Femur (tissue), 1 donor: ENCODE measurements around the gene CADM1.
"Not testable (repeated sequence)": the region's sequence is repeated elsewhere in the genome, so short reads cannot be mapped to it uniquely, and the experiment has no call there.

Source experiments
- DNase-seq: peaks from one replicate; pipeline ENCODE4 v3.0.0-alpha.2; 2017

The CADM1 gene

DNA sequence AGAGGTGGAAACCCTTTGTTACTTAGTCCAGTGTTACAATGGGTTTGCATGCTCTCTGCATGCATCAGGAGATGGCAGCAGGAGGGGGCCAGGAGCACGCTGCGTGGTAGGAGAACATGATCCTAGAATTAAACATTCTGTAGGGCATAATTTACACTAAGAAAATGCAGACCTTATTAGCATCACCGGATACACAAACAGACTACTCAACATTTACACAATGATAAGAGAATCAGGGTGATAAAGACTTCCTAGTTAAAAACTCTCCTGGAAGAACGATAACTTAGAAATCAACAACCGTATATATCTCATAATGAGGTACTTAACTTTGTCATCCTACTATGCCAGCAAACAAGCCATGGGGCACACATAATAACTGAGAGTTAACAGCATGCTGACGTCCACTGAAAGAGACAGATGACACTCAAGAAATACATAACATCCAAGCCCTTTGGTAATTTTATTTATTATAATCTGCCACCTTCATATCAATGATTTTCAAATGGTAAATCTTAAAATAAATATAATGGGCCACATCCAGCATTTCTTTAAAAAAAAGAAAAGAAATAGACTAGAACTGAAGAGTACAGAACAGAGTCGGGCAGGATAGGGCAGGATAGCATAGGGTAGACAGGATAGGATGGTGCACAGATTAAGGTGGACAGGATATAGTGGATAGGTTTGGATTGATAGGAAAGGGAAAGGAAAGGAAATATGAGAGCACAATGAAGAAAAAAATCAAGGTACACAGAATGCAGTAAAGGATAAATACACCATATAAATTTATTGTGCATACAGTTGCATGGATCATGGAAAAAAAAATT, 27.5 kb downstream of the CADM1 start:
- no peak for DNase-seq

DNA sequence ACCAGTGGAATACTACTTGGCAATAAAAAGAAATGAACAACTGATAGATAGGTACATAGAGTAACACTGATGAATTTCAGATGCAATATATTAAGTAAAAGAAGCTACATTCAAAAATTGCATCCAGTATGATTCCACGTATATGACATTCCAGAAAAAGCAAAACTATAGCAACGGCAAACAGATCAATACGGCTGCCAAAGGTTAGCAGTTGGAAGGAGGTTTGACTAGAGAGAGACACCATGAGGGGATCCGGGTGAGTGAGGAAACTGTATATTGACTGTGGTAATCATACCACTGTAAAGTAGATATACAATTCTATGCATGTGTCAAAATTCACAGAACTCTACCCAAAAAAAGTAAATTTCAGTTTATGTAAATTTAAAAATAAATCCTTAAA, 28.7 kb downstream of the CADM1 start:
- no peak for DNase-seq

GRCh38 chr11:115474306-115474705, 29.9 kb downstream of the CADM1 start:
- DNase-seq: not testable (repeated sequence)

DNA sequence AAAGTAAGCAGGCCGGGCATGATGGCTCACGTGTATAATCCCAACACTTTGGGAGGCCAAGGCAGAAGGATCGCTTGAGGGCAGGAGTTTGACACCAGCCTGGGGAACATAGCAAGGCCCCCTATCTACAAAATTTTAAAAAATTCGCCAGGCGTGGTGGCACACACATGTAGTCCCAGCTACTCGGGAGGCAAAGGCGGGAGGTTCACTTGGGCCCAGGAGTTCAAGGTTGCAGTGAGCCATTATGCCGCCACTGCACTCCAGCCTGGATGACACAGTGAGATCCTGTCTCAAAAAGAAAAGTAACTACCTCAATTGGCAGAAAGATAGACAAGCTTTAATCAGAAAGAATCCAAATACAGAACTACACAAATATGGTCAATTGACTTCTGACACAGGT, 31.0 kb downstream of the CADM1 start:
- no peak for DNase-seq

GRCh38 chr11:115471367-115471766, 32.8 kb downstream of the CADM1 start:
- DNase-seq: no peak

DNA sequence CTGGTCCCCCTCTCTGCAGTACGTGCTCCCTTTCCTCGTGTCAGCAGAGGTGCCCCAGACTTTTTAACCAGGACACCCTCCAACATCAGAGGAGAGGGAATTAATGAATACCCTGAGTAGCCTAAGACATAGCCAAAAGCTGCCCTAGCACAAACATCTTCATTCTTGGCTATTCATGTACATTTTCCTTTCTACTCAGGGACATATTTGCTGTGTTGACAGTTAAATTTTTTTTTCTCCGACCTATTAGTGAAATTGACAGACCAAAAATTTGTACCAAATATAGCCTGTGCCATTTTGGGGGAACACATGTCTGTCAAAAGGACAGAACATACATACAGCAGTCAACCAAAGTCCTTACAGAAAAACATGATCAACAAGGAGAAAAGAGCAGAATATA, 33.3 kb downstream of the CADM1 start:
- no peak for DNase-seq

DNA sequence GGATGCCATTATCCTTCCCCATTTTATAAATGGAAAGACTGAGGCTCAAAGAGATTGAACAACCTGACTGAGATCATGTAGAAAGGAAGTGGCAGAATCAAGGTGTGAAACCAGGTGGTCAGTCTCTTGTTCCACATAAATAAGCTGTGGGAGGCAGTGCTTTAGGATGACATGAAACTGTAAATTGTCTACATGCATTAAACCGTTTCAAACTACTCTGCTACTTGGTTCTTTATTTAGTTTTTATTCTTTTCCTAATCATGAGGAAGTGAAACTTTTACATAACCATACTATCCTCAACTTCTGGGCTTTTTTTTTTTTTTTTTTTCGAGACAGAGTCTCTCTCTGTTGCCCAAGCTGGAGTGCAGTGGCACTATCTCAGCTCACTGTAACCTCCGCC, 34.9 kb downstream of the CADM1 start:
- DNase-seq: no peak

- DNase-seq: no peak
Measured at GRCh38 chr11:115466122-115466521, 38.1 kb downstream of the CADM1 start.

DNA sequence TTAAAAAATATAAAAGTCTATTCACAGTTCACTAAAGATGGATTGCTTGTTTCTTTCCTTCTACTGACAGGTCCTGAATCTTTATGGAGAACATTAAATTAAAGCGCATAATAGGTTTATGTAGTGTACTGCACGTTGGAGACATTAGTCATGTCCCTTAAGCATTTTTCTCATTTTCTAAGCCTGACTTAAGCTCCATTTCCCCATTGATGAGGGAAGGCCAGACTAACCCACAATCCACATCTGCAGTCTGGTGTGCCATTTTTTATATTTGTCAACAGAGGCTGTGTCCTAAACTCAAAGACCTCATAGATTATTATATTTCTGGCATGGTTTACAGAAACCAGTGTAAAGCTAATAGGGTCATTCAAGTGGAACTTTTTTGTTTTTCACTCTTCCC, 39.9 kb downstream of the CADM1 start:
- no peak for DNase-seq

DNA sequence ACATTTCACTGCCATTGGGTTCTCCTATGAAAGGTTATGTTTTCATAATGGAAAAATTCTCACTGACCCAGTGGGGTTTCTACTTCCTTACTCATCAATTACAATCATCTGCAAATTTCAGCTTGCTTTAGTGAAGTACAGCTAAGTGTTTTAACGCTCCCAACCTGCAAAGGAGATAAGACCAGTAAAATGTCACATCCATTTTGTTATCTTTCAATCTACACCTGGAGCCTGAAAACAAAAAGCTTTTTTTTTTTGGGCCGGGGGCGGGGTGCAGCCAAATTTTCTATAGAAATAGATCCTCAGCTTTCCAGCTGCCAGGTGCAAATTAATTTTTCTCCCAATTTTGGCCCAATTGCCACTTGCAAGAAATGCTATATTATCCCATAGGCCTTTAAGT, 40.6 kb downstream of the CADM1 start:
- DNase-seq: no peak

DNA sequence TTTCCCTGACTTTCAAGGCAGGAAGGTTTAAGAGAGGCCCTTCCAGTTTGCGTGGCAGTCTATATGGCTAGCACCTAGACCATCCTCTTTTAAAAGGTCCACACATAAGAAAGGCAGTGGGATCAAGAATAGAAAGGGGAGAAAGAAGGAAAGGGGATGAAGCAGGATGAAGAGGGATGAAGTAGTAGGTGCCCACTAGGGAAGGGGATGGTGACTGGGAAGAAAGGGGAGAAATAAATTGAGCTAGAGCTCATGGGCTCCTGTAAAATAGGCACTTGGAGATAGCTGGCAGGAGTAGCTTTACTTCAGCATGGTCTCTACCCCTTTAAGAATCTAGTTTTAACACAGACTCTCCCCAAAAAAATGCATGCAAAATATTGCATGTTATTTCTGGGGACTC, 41.5 kb downstream of the CADM1 start:
- DNase-seq: no peak

- no peak for DNase-seq
Measured at GRCh38 chr11:115462004-115462541, 42.1 kb downstream of the CADM1 start.

GRCh38 chr11:115460512-115460911, 43.7 kb downstream of the CADM1 start:
- no peak for DNase-seq

DNA sequence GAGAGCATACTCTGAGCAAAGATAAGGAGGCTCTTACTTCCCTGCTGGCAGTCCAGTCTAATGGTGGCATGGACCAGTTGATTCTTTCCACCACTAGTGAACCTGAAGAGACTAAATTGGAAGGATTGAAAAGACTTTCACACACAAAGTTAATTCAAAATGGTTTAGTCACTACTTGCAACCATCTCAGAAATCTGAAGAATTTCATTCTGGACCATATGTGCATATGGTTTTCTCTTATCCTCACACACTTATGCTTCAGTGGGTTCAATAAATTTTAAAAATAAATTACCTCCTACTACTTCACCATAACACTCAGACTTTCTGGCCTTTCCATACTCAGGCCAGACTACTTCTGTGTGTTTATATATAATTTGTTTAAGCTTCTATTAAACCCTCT, 44.7 kb downstream of the CADM1 start:
- no peak for DNase-seq

DNA sequence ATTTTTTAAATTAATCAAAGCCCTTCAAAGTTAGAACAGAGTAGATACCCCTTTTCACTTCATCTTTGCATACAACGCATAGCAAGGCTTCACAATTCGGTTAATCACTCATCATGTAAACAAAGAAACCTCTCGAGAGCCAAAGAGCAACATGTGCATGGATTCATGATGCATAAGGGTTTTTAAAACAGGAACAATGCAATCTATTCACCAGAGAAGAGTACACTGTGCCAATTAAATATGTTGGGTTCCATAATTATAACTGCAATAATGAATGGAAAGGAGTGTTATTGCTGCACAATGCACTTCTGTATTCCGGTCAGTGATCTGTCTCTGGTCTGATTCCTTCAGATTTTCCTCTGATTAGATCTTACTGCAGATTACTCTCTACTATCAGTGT, 45.3 kb downstream of the CADM1 start:
- DNase-seq: no peak

- DNase-seq: no peak
Measured at GRCh38 chr11:115456019-115456418, 48.2 kb downstream of the CADM1 start.

- DNase-seq: no peak
Measured at GRCh38 chr11:115455613-115456012, 48.6 kb downstream of the CADM1 start.

- DNase-seq: no peak
Measured at GRCh38 chr11:115454525-115454924, 49.7 kb downstream of the CADM1 start.

GRCh38 chr11:115453693-115454490, 50.3 kb downstream of the CADM1 start:
- no peak for DNase-seq

GRCh38 chr11:115452241-115452640, 52.0 kb downstream of the CADM1 start:
- DNase-seq: no peak

DNA sequence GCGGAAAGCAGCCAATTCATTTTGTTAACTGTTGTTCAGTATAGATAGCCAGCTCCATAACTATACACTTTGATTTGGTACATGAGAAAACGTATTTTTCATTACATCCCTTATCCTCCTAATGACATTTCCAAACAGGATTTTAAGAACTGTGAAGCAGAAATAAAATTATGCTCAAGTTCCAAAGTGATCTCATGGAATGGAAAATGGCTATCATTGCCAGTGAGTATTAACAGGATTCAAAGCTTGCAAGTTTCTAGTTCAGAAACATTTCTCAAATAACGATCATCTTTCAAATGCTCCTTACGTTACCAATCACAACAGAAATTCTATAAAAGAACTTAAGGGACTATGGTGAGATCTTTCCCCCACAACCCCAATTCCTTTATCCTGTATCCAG, 53.7 kb downstream of the CADM1 start:
- no peak for DNase-seq

- no peak for DNase-seq
Measured at GRCh38 chr11:115447273-115447864, 56.8 kb downstream of the CADM1 start.

DNA sequence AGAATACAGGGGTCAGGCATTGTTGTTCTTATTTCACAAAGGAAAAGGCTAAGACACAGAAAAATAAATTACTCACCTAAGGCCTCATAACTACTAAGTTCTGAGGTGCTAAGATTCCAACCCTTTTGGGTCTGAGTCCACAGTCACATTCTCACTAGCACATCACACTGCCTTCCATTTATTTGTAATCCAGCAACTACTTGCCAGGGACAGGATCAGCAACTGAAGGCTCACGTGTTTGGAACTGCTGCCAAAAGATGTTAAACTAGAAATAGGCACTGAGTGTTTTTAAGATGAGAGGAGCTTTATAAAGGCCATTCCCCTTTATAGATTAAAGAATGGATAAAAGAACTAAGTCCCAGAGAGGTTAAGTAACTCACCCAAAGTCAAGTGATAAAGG, 58.0 kb downstream of the CADM1 start:
- no peak for DNase-seq

DNA sequence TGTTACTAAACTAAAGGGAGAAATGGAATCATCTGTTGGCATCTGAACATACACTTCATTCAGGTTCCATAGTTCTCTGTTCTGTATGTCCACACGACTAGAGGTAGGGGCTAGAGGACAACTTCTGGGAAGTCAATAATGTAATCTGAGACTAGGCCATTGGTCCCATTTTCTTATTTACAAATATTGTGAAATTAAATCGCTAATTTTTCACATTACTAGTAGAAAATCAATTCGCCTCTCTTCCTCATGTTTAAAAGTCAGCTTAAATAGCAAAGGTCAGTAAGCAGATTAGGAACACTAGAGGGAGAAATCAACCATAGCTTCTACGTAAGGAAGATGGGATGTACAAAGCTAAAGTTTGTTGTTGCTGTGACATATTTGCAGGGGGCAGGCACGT, 59.7 kb downstream of the CADM1 start:
- DNase-seq: no peak
